ENCODE measurements around the gene C19orf67.

C19orf67 gene

DNA sequence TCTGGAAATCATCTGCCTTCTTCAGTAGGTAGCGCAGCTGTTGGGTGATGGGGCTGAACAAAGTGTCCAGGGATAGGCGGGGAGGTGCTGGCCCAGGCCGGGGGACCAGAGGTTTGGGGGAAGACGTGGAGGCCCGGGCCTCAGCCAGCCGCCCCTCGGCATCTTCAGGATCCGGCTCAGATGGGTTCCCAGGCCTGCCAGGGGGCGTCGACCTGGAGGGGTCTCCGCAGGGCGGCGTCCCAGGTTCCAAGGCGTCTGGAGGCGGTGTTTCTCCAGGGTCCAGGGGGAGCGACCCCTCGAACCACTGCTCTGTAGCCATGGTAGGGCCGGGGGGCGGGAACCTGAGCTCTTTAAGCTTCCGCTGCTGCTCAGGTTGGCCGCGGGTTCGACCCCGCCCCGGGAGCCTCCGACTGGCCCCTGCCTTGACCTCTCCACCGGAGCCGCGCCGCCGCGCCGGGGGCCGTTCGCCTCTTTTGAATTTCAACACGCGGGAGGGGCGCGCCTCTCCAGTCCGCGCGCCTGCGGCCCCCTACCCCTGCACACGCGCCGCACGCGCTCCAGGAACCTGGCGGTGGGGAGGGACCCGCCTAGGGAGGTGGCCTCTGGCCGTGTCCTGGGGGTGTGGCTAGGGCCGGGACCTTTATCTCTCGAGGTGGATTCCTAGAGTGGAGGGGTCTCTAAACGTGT is at the start of gene C19orf67:
Gene C19orf67, minus strand, starts transcription at position 475 of the 687 bp plus-strand sequence. Its CDS starts 156 bp downstream, at position 319.
- DNase-seq = no peak

DNA sequence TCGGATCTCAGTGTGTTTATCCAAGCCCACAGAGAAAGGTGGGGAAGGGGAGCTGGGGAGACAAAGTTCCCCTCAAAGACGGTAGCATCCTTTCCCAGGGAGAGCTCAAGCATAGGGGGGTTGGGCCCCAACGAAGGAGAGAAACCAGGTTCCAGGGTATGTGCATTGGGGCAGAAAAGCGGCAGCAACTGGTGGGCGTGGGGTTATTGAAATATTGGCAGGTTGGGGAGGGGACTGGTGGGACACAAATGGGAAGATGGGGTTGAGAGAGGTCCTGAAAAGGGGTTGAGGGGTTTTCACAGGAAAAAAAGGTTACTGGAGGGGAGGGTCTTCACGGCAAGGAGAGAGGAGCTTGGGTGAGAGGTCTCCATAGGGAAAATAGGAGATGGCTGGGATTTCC is 49.8 kb upstream of the C19orf67 start:
- no peak for DNase-seq

DNA sequence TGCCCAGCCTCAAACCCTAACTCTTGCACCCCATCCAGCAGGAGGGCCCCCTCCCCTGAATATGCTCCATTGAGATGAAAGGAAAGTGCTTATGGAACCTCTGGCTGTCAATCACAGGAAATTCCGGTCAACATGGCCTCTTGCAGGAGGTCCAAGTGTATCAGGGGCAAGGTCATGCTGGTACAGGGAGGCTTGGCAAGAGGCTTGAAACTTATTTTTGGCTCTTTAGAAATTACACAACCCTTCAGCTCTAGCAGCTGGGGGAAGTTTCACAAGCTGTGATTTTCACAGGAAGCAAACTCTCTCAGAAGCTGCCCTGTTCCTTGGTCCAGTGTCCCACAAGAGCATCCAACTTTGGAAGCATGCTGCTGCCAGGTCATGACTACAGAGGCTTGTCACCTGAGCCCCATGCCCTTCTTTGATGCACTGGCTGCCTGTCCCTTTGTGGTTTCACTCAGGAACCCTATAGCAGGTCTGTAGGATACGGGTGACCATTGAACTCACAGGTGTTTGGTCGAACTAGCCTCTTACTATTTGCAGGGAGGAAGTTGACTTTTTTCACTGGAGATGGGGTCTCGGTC is 42.4 kb upstream of the C19orf67 start:
- DNase-seq = no peak

DNA sequence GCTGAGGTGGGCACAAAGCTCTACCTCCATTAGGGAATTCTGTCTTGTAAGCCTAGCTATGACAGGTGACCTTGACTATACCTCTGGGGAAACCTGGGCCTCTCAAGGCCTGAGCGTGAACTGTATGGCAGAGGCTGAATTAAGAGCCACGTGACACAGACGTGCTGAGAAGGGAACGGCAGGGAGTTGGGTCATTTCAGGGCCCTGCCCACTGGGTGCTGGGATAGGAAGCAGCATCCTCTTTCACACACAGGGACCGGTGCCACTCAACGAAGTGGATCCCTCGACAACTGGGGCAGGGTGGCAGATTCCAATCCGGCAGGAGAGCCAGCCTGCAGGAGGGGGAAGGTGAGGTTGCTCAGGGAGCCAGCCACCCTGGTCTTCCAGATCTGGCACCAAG is 41.6 kb upstream of the C19orf67 start:
- DNase-seq = no peak

DNA sequence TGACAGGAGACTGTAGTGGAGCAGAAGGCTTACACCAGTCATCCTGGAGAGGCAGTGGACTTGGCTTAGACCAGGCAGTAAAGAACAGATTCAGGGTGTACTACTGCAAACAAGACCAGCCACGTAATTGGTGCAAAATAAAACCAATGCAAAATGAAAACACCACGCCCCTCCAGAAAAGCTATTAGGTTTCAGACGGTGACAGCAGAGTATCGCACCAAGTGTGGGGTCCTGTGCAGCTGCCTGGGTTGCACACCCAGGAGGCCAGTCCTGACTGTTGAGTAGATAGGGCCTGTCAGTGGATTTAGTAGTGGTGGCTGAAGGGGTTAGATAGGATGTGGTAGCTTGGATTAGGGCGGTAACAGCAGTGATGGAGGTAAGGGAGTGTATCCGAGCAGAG is 37.3 kb upstream of the C19orf67 start:
- no peak for DNase-seq

DNA sequence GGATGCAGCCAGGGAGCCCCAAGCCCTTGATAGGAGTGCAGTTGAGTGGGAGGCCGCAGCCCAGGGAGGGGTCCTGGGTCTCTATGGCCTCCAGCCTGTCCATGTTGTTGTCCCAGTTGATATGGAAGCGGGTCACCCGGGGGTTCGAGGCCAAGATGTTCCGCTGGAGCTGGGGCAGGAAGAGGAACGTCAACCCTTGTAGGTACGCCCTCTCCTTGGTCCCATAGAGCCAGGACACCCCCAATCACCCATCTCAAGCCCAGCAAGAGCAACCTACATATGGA is 34.9 kb upstream of the C19orf67 start:
- DNase-seq = no peak

DNA sequence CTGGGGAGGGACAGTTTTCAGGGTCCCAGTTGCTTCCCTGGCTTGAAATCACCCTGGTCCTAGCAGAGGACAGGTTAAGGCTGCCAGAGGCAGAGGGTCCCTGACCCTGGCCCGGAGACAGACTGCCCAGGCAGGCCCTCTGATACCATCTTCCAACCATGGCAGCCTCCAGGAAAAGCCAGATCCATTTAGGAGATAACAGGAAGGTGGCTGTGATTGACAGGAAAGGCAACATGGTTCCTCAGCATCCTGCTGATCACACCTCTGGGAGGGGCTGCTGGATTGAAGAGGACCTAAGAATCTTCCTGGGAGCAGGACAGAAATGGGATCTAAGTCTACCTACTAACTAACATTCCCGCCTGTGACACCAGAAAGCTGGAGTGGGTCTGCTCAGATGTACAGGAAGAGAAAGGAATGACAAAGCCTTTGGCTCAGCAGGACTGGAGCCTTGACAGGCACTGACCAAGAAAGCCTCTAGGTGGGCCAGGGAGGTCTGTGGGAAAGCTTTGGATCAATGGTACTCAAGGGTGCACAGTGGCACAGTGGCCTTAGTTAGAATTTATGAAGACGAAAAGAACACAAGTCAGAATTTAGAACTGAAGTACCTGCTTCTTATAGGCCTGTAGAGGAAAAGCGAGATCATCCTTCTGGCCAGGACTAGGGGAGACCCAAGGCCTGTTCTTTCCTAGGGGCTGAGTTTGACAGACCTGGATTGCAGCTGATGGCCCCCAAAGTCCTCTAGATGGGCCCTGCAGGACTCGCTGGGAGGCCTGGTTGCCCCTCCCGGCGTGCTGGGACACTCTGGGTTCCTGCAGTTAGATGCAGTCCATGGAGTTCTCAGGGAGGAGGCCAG is 34.3 kb upstream of the C19orf67 start:
- no peak for DNase-seq

DNA sequence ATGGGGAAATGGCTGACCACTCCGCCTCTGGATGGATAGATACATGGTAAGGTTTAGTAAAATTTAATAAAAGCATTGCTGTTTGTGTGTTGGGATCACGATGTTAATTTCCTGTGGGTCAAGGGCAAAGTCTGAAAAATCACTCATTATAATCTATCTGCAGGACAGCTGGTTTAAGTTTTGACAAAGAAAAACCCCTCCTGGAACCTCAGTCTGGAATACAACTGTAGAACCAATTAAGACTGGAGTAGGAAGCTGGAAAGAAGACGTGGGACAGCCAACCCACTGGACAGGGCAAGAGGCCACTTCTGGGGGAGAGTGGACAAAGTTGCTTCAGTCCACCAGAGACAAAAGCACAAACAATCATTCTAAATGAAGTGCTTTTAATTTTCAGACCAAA is 33.6 kb upstream of the C19orf67 start:
- no peak for DNase-seq

DNA sequence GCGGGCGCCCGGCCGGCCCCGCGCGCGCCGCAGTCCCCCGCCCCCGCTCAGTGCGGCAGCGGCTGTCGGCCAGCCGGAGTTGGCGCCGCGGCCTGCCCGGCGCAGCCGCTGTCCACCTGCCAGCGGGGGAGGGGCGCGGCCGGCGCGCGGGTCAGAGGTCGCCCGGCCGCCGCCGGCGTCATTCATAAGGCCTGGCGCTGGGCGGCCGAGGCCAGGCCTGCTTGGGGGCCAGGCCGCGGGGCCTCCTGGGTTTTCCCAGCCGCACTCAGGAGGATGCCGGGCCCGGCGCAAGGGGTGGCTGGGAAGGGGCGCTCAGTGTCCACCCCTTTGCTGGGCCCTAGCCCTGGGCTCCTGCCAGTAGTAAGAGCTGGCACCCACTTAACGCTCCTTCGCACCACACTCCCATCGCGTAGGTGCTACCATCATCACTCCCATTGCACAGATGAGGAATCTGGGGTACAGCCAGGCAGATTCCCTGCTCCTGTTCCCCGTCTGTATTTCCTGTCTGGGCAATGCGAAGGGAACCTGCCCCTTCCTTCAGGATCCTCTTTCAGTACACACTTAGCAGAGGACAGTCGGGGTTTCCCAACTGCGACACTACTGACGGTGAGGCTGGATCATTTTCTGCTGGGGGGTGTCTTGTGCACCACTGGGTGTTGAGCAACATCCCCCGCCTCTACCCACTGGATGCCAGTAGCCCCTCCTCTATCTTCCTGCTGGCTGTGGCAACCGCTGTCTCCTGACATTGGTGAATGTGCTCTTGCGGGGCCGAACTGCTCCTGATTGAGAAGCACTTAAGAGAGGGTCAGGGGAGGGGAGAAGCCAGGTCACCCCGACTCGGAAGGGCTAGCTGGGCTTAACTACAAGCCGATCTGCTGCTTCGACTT is 32.8 kb upstream of the C19orf67 start:
- DNase-seq = peak; percentile 60

DNA sequence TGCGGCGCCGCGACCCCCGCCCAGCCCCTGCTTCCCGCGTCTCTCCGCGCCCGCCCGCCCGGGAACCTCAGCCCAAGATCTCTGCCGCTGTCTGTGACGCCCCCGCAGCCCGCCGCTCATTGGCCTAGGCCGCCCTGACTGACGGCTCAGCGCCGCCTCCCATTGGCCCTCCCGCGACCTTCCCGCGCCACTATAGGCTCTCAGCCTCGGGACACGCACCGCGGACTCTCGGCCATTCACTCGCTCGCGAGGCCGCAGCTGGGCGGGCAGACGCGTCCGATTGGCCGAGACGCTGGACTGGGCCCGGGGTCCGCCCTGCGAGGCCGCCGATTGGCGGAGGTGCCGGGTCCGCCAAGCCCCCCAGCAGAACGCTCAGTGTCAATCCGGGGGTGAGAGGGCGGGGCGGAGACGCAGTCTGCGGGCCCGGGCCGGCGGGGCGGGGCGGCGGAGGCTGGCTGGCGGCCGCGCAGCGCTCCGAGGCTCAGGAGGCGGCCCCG is 32.1 kb upstream of the C19orf67 start, which contains the start of gene PRKACA:
Gene PRKACA, minus strand, starts transcription at position 95 of the 497 bp plus-strand sequence. CDS start 215 bp downstream, outside the sequence.
- peak; percentile 98 for DNase-seq

DNA sequence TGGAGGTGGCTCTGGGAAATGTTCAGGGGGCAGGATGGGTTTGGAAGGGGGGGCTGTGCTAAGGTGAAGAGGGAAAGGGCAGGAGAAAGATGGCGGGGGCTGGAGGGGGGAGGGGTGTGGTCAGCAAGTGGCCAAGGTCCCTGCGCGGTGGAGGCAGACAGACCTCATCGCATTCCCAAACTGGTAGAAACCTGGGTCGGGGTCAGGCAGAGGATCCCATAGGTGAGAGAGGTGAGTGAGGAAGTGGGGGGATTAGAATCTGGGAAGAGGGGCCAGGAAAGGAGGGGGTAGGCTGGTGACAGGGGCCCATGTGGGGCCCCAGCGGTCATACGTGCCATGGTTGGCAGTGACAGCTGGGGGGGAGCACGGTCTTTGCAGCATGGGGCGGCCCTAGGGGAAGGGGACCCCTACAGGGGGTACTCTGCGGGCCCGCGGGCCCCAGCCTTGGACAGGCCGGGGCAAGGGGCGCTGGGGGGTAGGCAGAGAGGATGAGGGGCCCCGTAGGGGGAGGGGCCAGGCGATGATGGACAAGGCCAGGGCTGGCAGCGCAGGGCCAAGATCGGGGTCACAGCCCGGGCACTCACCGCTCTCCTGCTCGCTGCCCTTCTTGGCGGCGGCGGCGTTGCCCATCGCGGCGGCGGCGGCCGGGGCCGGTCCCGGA is 31.5 kb upstream of the C19orf67 start:
- DNase-seq = no peak

DNA sequence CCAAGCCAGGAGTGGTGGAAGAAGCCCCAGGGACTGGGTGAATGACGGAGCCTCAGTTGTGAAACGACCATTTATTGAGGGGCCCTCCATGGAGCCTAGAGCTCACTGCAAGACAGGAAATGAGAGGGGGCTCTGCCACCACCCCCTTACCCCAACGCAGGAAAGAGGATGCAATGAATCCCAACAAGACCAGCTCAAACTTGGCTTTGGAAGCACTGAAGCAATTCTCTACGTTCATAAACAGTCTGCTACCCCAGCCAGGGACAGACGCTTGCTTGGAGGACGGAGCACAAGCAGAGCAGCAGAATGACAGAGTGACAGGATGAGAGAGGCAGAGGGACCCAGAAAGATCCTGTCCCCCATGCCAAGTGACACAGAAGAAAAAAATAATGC is 30.9 kb upstream of the C19orf67 start:
- no peak for DNase-seq

DNA sequence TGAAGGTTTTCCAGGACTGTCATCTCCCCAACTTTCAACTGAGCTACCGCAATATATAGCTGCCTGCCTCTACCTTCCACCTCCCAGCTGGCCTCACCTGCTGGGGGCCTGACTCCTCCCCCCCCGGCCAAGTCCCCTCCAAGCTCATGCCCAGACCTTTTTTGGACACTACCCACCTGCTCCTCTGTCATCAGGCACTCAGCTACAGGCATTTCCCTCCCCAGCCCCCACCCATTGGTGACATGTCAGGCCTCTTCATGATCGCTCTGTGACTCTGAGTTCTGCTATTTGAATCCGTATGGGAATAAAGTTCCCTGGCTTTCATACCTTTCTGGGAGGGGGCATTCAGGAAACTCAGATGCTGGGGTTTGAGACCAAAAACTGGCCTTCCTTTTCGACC is 30.2 kb upstream of the C19orf67 start:
- no peak for DNase-seq

DNA sequence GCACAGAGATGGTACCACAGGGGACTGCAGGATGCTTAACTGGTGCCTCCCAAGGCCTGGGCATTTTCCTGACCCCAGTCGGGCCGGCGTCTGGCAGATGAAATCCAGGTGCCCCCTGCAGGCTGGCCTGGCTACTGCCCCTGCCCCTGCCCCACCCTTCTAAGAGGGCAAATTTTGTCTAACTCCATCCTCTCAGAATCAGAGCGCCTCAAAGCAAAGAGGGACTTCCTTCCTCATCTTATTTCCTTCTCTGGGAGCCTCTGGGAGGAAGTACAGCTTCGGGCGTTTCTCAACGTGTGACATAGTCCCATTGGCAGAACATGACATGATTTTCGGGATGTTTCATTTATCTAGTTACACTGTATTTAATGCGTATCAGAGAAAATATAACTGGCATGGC is 29.3 kb upstream of the C19orf67 start:
- no peak for DNase-seq

DNA sequence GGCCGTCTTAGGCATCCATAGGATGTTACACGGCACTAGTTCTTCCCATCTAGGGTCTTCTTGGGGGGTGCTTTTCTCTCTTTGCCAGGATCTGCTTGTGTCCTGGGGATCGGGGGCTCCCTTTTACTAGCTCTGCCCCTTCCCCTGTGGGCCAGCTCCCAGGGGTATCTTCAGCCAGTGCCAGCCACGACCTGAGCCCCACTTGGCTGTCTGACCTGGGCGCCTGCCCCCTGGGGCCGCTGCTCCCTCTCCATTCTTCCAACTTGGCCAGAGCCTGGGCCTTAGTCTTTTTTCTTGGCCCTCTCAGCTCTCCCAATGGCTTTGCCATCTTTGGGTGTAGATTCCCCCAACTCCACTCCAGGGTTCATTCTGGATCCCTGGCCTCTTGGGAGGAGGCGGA is 28.9 kb upstream of the C19orf67 start:
- DNase-seq = no peak

DNA sequence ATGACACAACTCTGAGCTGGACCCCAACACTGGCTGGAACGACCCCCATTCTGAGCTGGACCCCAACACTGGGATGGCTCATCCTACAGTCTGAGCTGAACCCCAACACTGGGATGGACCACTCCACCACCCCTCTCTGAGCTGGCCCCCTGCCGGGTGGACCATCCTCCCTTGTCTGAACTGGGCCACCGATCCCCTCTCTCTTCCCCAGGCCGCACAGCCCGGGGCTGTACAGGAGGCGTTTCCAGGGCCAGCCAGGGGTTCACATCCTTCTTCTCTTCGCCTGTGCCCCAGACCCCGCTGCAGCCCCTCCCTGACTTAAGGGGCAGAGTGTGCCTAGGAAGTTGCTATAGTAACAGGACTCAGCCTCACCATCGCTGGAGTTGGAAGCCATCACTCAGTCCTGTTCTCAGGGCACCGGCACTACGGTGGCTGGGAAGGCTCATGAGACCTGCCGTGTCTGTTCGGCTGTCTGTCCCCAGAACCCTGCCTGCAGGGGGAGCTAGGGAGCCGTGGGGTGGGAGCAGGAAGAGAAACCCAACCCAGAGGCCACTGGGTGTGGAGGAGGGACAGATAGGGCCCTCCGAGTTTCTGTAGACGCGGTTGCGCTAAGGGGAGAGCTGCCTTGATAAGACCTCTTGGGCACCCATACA is 28.3 kb upstream of the C19orf67 start:
- DNase-seq = no peak

DNA sequence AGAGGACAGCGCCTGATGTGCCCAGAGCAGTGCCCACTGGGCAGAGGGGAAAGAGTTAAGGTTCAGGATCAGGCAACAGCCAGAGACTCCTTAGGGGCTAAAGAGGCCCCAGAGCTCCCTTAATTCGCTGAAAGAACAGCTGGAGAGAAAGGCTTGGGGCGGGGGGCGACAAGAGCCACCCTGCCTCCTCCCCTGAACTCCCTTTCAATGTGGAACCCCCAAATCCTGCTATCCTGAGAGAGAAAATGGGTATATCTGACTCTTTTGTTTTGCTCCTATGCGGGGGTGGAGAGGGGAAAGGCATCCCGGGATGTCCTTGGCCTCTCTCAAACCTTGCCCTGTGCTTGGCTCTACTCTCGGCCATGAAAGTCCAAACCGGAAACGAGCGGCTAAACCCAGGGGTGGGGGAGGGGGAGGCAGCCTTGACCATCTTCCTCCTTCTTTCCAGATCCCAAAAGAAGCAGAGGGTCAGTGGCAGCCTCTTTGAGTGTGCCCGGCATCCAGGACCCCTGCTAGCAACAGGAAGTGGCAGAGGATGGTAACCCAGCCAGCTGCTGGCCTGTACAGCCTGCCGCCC is 27.3 kb upstream of the C19orf67 start:
- no peak for DNase-seq

DNA sequence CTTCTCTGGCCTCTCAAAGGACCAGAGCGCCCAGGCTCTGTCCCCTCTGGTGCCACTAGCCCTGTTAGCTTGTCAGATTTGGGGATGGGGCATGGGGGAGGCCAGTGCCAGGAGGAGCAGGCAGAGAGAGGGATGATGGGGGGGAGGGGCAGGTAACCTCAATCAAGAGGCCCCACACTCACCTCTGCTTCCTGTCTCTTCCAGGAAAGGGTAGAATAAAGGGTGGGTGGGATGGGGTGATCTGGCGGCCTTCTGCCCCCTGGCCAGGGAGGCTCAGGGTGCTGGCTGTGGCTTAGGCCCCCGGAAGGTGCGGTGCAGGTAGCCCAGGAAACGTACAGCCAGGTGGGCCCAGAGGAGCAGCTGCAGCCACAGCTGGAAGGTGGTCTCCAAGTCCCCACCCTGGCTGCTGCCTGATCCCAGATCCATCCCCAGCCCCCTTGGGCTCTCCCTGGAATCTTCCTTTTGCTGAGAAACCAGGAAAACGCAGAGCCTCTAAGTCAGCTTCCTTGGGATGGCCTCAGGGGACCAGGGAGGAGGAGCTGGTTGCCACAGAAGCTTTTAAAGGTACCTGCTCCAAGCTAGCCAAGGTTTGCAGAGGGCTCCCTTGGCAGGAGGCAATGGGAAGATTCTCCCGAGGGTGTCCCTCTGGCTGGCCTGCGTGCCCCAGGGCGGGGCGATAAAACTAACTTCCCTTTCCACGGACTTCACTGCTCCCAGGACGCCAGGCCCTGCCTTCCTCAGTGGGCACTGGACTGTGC is 26.6 kb upstream of the C19orf67 start:
- no peak for DNase-seq

DNA sequence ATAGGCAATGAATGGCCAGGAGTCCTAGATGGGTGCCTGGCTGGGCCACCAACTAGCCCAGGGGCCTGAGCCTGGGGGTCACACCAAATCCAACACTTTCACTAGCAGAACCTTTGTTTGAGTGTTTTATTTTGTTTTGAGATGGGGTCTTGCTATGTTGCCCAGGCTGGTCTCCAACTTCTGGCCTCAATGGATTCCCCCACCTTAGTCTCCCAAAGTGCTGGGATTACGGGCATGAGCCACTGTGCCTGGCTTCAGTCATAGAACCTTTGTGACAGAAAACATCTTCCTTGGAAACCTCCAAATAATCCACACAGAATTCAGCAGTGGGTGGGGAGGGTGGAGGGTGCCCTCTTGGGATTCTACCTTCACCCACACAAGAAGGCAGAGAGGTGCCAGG is 25.9 kb upstream of the C19orf67 start:
- no peak for DNase-seq

DNA sequence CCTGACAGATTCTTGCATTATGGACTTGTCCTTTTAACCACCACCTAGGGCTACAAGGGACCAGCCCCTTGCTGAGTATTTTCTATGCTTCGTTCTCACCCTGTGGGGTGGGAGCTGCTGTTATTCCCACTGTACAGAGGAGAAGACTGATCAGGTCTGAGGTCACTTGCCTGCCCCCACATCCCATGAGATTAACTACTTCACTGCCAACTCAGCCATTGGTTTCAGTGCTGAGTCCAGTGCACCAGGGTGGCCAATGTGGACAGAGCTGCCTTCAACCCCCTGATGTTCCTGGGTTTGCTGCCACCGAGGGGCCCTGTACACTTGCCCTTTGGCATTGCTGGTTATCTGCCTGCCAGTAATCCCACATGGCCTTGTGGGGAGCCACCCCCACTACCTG is 25.1 kb upstream of the C19orf67 start:
- no peak for DNase-seq

Data from T1000 (cell line).